Measurements from ENCODE around the gene CANT1.

The CANT1 gene

DNA sequence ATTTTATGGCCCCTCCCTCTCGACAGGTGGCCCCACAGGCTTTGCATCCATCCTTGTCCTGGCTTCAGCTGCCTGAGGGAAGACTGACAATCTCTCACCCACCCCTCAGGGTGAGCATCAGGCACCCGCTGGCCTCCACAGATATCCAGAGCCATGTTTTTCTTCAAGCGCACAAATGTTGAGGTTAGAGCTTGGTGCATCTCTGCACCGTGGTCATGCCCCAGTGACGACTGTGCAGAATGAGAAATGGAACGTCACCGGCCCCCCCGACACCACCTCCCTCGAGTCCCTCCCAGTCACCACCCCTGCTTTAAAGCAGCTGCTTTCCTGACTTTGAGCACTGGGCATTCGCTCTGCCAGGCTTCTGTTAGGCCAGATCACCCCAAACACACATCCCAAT, 64.6 kb downstream of the CANT1 start:
- in situ Hi-C loops (cut with HindIII; ENCODE audit: low sequenced_read_pairs): no loop called here

DNA sequence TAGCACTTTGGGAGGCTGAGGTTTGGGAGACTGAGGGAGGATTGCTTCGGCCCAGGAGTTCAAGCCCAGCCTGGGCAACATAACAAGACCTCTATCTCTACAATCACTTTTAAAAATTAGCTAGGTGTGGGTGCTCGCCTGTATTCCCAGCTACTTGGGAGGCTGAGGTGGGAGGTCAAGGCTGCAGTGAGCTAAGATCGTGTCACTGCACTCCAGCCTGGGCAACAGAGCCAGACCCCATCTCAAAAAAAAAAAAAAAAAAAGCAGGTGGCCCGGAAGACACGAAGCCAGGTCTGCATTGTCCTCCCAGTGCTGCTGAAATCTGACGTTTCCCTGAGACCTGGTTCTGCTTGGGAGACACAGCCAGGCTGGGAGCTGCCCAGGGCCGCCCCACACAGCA, 65.5 kb downstream of the CANT1 start:
- in situ Hi-C loops (cut with HindIII; ENCODE audit: low sequenced_read_pairs): no loop called here
